ENCODE measurements around the gene GSTM3.
"Not testable (repeated sequence)": the region's sequence is repeated elsewhere in the genome, so short reads cannot be mapped to it uniquely, and the experiment has no call there.

The GSTM3 gene

DNA sequence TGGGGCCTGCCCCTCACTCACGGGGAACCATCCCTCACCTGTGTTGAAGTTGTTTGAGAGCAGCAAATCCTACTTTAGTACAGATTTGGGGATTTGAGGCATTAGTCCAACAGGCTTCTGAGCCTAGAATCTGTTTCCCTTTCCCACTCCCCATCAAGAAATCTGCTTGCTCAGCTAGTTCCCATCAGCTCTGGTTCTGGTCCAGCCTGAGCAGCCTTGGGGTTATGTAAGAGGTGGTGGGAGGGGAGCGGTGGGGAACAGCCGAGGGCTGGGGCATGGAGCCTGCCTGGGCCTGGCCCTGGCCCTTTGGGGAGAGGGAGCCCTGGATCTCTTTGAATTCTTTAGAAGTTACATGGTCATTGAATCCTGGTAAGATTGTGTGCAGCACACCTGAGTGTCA lies 24.7 kb downstream of the GSTM3 start:
- DNase-seq (ENCODE audit: low read depth) = no peak
- no peak for TF ChIP-seq POLR2A (IDR thresholded peaks at IDR 0.05; ENCODE audit: extremely low read depth, insufficient read length)
- TF ChIP-seq CTCF (IDR thresholded peaks at IDR 0.05; ENCODE audit: low read depth, low read length) = no peak
- TF ChIP-seq, protein P1, sequence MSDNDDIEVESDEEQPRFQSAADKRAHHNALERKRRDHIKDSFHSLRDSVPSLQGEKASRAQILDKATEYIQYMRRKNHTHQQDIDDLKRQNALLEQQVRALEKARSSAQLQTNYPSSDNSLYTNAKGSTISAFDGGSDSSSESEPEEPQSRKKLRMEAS (IDR thresholded peaks at IDR 0.05; ENCODE audit: low read depth, low read length) = no peak
- no peak for TF ChIP-seq MYC (IDR thresholded peaks at IDR 0.05; ENCODE audit: low read depth, low read length)
- H3K4me3 ChIP-seq (ENCODE audit: low read depth, low read length) = no peak overlapping the region

DNA sequence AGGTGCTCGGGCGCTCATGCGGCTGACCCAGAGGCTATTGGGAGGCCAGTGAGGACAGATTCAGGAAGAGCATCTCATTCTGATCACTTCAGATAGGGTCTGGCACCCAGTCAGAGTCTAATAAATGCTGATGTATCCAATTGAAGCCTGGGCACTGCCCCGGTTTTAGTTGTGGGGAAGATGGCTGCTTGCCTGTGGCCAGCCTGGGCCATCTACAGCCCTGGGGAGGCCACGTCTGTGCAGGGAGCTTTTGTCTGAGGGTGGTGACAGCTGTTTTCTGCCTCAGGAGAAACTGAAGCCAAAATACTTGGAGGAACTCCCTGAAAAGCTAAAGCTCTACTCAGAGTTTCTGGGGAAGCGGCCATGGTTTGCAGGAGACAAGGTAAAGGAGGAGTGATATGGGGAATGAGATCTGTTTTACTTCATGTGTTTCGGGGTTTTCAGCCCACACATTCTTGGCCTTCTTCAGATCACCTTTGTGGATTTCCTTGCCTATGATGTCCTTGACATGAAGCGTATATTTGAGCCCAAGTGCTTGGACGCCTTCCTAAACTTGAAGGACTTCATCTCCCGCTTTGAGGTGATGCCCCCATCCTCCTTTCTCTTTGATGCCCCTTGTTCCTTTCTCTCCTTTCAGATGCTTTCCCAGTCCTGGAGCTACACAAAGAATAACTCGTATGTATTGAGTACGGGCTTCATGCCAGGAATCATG lies 26.0 kb downstream of the GSTM3 start:
- no peak for TF ChIP-seq POLR2A (IDR thresholded peaks at IDR 0.05; ENCODE audit: extremely low read depth, insufficient read length)
- TF ChIP-seq CTCF (IDR thresholded peaks at IDR 0.05; ENCODE audit: low read depth, low read length) = no peak
- TF ChIP-seq MYC (IDR thresholded peaks at IDR 0.05; ENCODE audit: low read depth, low read length) = no peak
- TF ChIP-seq, protein P1 (IDR thresholded peaks at IDR 0.05; ENCODE audit: low read depth, low read length) = no peak
- no peak overlapping the region for H3K4me3 ChIP-seq (ENCODE audit: low read depth, low read length)
- DNase-seq (ENCODE audit: low read depth) = no peak

GRCh38 chr1:109713636-109714035 lies 27.2 kb downstream of the GSTM3 start:
- H3K4me3 ChIP-seq (ENCODE audit: low read depth, low read length) = no peak overlapping the region
- no peak for DNase-seq (ENCODE audit: low read depth)
- TF ChIP-seq CTCF (IDR thresholded peaks at IDR 0.05; ENCODE audit: low read depth, low read length) = no peak
- TF ChIP-seq POLR2A (IDR thresholded peaks at IDR 0.05; ENCODE audit: extremely low read depth, insufficient read length) = no peak
- TF ChIP-seq, protein P1 (IDR thresholded peaks at IDR 0.05; ENCODE audit: low read depth, low read length) = no peak
- no peak for TF ChIP-seq MYC (IDR thresholded peaks at IDR 0.05; ENCODE audit: low read depth, low read length)

- TF ChIP-seq, protein P1 (IDR thresholded peaks at IDR 0.05; ENCODE audit: low read depth, low read length) = no peak
- TF ChIP-seq POLR2A (IDR thresholded peaks at IDR 0.05; ENCODE audit: extremely low read depth, insufficient read length) (no peak), CTCF (IDR thresholded peaks at IDR 0.05; ENCODE audit: low read depth, low read length) (no peak), MYC (IDR thresholded peaks at IDR 0.05; ENCODE audit: low read depth, low read length) (no peak)
- DNase-seq (ENCODE audit: low read depth) = peak; percentile 0
- no peak overlapping the region for H3K4me3 ChIP-seq (ENCODE audit: low read depth, low read length)
These were observed 28.4 kb downstream of the GSTM3 start for GRCh38 chr1:109712321-109712864.

DNA sequence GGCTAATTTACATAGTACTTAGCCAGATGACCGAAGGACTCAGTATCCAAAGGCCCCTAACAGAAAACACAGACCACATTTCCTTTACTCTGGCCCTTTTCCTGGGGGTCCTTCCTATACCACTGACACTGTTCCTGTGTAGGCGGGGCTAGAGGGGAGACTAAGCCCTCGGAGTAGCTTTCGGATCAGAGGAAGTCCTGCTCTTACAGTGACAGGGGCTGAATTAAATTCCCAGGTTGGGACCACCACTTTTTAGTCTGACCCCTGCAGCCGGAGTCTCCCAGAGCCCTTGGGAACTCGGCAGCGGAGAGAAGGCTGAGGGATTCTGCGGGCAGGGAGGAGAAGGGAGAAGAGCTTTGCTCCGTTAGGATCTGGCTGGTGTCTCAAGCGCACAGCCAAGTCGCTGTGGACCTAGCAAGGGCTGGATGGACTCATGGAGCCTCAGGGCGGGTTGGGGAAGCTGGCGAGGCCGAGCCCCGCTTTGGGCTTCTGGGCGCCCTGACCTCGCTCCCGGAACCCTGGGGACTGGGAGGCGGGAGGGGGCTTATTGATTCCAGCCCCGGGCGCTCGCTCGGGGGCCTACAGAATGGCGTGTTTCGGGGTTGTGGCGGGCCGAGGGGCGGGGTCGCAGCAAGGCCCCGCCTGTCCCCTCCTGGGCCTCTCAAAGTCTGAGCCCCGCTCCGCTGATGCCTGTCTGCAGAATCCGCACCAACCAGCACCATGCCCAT lies 29.1 kb downstream of the GSTM3 start, which contains the start of gene GSTM5:
TSS of gene GSTM5 (plus strand) at position 659 of the 728 bp plus-strand sequence. CDS start at position 721, 62 bp downstream.
- H3K4me3 ChIP-seq (ENCODE audit: low read depth, low read length); DNase-seq (ENCODE audit: low read depth): not testable (repeated sequence)

DNA sequence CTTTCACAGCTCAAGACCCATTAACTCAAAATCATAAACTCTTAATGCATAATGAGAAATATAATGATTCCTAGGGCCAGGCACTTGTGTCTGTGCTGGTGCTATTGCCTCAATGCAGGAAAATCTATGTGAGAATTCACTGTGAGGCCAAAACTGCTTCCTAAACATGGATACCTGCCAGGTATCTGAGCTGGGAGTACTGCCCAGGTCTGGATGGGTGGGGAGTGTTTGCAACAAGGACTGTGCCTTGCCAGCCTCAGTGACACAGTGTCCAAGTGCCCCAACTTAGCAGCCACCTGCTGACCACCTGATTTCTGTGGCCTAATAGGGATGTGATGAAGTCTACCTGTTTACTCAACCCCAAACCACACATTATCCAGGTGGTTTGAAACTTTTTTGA lies 31.0 kb downstream of the GSTM3 start:
- not testable (repeated sequence) for DNase-seq (ENCODE audit: low read depth); H3K4me3 ChIP-seq (ENCODE audit: low read depth, low read length)

GRCh38 chr1:109708949-109709348 lies 31.9 kb downstream of the GSTM3 start:
- not testable (repeated sequence) for H3K4me3 ChIP-seq (ENCODE audit: low read depth, low read length); DNase-seq (ENCODE audit: low read depth)

Data from NB4 (cell line).